ENCODE measurements around the gene TP53I13. TPM values are rescaled to one million over a fixed set of nuclear protein-coding genes. Genes with fewer than 3 reads are reported as not detected.

The TP53I13 gene
- total and polyA plus RNA-seq, 2 of the 13 experiments (the other 11 are each of a cell fraction or from before 2014, with no cell fraction given) = 16.9 to 25.7 TPM

DNA sequence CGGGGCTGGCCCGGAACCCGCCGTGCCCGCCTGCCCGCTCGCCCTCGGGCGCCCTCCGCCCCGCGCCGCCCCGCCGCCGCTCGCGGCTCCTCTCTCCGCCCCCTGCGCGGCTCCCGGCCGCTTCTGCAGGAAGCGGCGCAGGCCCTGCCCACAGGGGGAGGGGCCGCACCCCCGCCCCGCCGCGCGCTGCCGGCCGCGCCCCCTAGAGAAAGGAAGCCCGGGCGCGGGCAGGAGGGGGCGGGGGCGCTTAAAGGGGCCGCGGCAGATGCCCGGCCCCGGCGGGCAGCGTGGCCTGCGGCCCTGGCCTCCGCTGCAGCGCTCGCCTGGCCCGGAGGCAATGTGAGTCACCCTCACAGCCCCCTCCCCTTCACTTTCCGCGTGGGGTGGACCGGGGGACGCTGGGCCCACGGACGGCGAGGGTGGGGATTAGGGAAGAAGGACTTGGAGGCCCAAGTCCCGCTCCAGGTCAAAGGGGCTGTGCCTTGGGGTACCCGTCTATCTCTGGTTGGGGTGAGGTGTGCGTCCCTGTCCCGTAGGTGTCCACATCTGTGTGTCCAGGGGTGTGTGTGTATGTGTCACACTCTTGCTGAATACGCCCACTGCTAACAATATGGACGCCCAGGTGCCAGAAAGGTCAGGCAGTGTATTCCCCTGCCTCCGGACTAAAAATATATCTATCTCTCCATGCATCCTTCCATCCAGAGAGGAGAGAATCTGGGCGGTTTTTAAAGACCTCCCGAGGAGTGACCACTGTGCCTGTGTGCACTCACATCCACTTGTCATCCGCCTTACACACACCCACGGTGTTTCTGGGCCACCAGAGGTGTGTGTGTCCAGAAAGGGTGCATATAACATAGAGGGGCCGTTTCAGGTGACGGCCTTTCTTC lies 21.3 kb downstream of the TP53I13 start, which contains the start of gene GIT1 (continued):
- TF ChIP-seq ELF3 (CRISPR knock-in tag; IDR thresholded peaks at IDR 0.05) (0 out of 2 replicates have a peak, but pooled peaks have one; percentile 13), SRF (IDR thresholded peaks at IDR 0.05; ENCODE audit: low read depth, low read length) (no peak), ZNF296 (CRISPR knock-in tag; conservative IDR thresholded peaks at IDR 0.05) (no peak), ZBTB7A (CRISPR knock-in tag; IDR thresholded peaks at IDR 0.05) (peak; percentile 66; the same call in 1 of the 2 replicates), ZNF543 (CRISPR knock-in tag; IDR thresholded peaks at IDR 0.05) (no peak; the same call in 1 of the 2 replicates), PHB2 (IDR thresholded peaks at IDR 0.05; ENCODE audit: partially characterized antibody) (no peak), ETV6 (CRISPR knock-in tag; conservative IDR thresholded peaks at IDR 0.05) (no peak), ZNF773 (CRISPR knock-in tag; IDR thresholded peaks at IDR 0.05; ENCODE audit: borderline replicate concordance) (no peak), SKI (IDR thresholded peaks at IDR 0.05; ENCODE audit: partially characterized antibody) (no peak), ZNF564 (CRISPR knock-in tag; IDR thresholded peaks at IDR 0.05) (no peak), SALL1 (CRISPR knock-in tag; IDR thresholded peaks at IDR 0.05) (peak; percentile 13), PHF20 (CRISPR knock-in tag; IDR thresholded peaks at IDR 0.05) (no peak)
- TF ChIP-seq, protein P1, sequence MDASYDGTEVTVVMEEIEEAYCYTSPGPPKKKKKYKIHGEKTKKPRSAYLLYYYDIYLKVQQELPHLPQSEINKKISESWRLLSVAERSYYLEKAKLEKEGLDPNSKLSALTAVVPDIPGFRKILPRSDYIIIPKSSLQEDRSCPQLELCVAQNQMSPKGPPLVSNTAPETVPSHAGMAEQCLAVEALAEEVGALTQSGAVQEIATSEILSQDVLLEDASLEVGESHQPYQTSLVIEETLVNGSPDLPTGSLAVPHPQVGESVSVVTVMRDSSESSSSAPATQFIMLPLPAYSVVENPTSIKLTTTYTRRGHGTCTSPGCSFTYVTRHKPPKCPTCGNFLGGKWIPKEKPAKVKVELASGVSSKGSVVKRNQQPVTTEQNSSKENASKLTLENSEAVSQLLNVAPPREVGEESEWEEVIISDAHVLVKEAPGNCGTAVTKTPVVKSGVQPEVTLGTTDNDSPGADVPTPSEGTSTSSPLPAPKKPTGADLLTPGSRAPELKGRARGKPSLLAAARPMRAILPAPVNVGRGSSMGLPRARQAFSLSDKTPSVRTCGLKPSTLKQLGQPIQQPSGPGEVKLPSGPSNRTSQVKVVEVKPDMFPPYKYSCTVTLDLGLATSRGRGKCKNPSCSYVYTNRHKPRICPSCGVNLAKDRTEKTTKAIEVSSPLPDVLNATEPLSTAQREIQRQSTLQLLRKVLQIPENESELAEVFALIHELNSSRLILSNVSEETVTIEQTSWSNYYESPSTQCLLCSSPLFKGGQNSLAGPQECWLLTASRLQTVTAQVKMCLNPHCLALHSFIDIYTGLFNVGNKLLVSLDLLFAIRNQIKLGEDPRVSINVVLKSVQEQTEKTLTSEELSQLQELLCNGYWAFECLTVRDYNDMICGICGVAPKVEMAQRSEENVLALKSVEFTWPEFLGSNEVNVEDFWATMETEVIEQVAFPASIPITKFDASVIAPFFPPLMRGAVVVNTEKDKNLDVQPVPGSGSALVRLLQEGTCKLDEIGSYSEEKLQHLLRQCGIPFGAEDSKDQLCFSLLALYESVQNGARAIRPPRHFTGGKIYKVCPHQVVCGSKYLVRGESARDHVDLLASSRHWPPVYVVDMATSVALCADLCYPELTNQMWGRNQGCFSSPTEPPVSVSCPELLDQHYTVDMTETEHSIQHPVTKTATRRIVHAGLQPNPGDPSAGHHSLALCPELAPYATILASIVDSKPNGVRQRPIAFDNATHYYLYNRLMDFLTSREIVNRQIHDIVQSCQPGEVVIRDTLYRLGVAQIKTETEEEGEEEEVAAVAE (CRISPR knock-in tag; IDR thresholded peaks at IDR 0.05; ENCODE audit: borderline replicate concordance) = no peak
- TF ChIP-seq, protein P2, sequence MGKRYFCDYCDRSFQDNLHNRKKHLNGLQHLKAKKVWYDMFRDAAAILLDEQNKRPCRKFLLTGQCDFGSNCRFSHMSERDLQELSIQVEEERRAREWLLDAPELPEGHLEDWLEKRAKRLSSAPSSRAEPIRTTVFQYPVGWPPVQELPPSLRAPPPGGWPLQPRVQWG (CRISPR knock-in tag; IDR thresholded peaks at IDR 0.05; ENCODE audit: borderline replicate concordance, low read depth) = no peak
- TF ChIP-seq, protein P3, sequence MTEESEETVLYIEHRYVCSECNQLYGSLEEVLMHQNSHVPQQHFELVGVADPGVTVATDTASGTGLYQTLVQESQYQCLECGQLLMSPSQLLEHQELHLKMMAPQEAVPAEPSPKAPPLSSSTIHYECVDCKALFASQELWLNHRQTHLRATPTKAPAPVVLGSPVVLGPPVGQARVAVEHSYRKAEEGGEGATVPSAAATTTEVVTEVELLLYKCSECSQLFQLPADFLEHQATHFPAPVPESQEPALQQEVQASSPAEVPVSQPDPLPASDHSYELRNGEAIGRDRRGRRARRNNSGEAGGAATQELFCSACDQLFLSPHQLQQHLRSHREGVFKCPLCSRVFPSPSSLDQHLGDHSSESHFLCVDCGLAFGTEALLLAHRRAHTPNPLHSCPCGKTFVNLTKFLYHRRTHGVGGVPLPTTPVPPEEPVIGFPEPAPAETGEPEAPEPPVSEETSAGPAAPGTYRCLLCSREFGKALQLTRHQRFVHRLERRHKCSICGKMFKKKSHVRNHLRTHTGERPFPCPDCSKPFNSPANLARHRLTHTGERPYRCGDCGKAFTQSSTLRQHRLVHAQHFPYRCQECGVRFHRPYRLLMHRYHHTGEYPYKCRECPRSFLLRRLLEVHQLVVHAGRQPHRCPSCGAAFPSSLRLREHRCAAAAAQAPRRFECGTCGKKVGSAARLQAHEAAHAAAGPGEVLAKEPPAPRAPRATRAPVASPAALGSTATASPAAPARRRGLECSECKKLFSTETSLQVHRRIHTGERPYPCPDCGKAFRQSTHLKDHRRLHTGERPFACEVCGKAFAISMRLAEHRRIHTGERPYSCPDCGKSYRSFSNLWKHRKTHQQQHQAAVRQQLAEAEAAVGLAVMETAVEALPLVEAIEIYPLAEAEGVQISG (CRISPR knock-in tag; IDR thresholded peaks at IDR 0.05) = no peak; the same call in 1 of the 2 replicates
- TF ChIP-seq, protein P4, sequence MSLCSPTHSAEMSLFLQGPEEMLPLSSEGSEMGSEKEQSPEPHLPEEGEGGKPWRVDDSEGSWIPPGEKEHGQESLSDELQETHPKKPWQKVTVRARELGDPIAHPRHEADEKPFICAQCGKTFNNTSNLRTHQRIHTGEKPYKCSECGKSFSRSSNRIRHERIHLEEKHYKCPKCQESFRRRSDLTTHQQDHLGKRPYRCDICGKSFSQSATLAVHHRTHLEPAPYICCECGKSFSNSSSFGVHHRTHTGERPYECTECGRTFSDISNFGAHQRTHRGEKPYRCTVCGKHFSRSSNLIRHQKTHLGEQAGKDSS (CRISPR knock-in tag; IDR thresholded peaks at IDR 0.05; ENCODE audit: borderline replicate concordance, low read depth) = no peak

All from HepG2 (cell line).